Brain microvascular endothelial cell (primary cell): ENCODE measurements around the gene KLHL22.
"Not testable (repeated sequence)": the region's sequence is repeated elsewhere in the genome, so short reads cannot be mapped to it uniquely, and the experiment has no call there.

Source experiments
- DNase-seq: peaks from one replicate; pipeline ENCODE4 v3.0.0-alpha.2; 2020
- H3K27ac ChIP-seq: fragments of 250-450 bp; sonication (Bioruptor Pico); 2 replicates; pipeline ENCODE4 v1.5.1; 2020; ENCODE audit warnings: mild to moderate bottlenecking, moderate library complexity
- H3K27me3 ChIP-seq: fragments of 250-450 bp; sonication (Bioruptor Pico); replicated peaks from 2 replicates; pipeline ENCODE4 v1.5.1; 2020; ENCODE audit warnings: mild to moderate bottlenecking
- H3K36me3 ChIP-seq: fragments of 250-450 bp; sonication (Bioruptor Pico); replicated peaks from 2 replicates; pipeline ENCODE4 v1.5.1; 2020; ENCODE audit warnings: mild to moderate bottlenecking
- H3K4me3 ChIP-seq: 2 replicates; pipeline ENCODE4 v1.5.1; 2011; ENCODE audit warnings: low read depth, mild to moderate bottlenecking, control low read depth, low read length, moderate library complexity
- CTCF ChIP-seq: IDR thresholded peaks from 2 replicates; pipeline ENCODE4 v1.5.1; 2011; ENCODE audit warnings: low read depth, mild to moderate bottlenecking, moderate library complexity, low read length, control low read depth, inconsistent platforms; ENCODE audit errors: missing control alignments
- in situ Hi-C: cut with HindIII; loops from 2 replicates; pipeline ENCODE4 v1.10.0; 2017; ENCODE audit warnings: low sequenced_read_pairs, low pct_ligation_motif_present

The KLHL22 gene

GRCh38 chr22:20494978-20495860 lies at the start of gene KLHL22:
Gene KLHL22 (minus strand): TSS chr22:20495795. CDS start chr22:20489211, 6,584 bp downstream.
- in situ Hi-C loops: no loop called here
- Histone ChIP-seq H3K27me3 (no peaks in the 10 kb centered on the region), H3K36me3 (no peaks in the 10 kb centered on the region), H3K4me3 (peak within 1 kb of the TSS; percentile 69), H3K27ac (peak within 1 kb of the TSS; percentile 70)
- no peak for TF ChIP-seq CTCF
- no peak for DNase-seq

GRCh38 chr22:20545318-20545634 lies 49.7 kb upstream of the KLHL22 start:
- H3K27ac ChIP-seq, H3K4me3 ChIP-seq: not testable (repeated sequence)
- peaks cover 34% of the 10 kb centered on the region for H3K36me3 ChIP-seq

GRCh38 chr22:20542736-20543135 lies 47.1 kb upstream of the KLHL22 start:
- in situ Hi-C loops: no loop called here
- DNase-seq: no peak
- H3K36me3 ChIP-seq: peaks cover 57% of the 10 kb centered on the region
- H3K4me3 ChIP-seq: no peak overlapping the region
- no peak for TF ChIP-seq CTCF
- H3K27ac ChIP-seq: no peak overlapping the region
- H3K27me3 ChIP-seq: no peaks in the 10 kb centered on the region

More at GRCh38 chr22:20545318-20545634, 49.7 kb upstream of the KLHL22 start:
- DNase-seq, H3K27me3 ChIP-seq, in situ Hi-C loops: not testable (repeated sequence)

GRCh38 chr22:20542055-20542454 lies 46.5 kb upstream of the KLHL22 start:
- in situ Hi-C loops: no loop called here
- H3K4me3 ChIP-seq: no peak overlapping the region
- no peak for TF ChIP-seq CTCF

GRCh38 chr22:20538875-20539274 lies 43.3 kb upstream of the KLHL22 start:
- peaks cover 58% of the 10 kb centered on the region for H3K36me3 ChIP-seq
- H3K27me3 ChIP-seq, H3K27ac ChIP-seq, H3K4me3 ChIP-seq, DNase-seq, in situ Hi-C loops: not testable (repeated sequence)

More at GRCh38 chr22:20542055-20542454, 46.5 kb upstream of the KLHL22 start:
- Histone ChIP-seq H3K27me3 (no peaks in the 10 kb centered on the region), H3K36me3 (peaks cover 64% of the 10 kb centered on the region), H3K27ac (no peak overlapping the region)
- no peak for DNase-seq

GRCh38 chr22:20537983-20538382 lies 42.4 kb upstream of the KLHL22 start:
- TF ChIP-seq CTCF: no peak
- H3K4me3 ChIP-seq: no peak overlapping the region
- DNase-seq: no peak
- no peaks in the 10 kb centered on the region for H3K27me3 ChIP-seq
- H3K27ac ChIP-seq: no peak overlapping the region
- in situ Hi-C loops: no loop called here
- H3K36me3 ChIP-seq: peaks cover 58% of the 10 kb centered on the region
